Ishikawa (cell line): ENCODE data around the gene TSPAN4.

Experiments used
- CEBPB ChIP-seq: IDR thresholded peaks from 2 replicates; pipeline ENCODE4 v1.6.1; 2012
- CREB1 ChIP-seq: IDR thresholded peaks from 2 replicates; pipeline ENCODE4 v1.6.1; 2012; ENCODE audit warnings: low read depth
- EP300 ChIP-seq: IDR thresholded peaks from 2 replicates; pipeline ENCODE4 v1.6.1; 2012; ENCODE audit warnings: borderline replicate concordance
- FOXM1 ChIP-seq: IDR thresholded peaks from 2 replicates; pipeline ENCODE4 v1.6.1; 2012; ENCODE audit warnings: low read depth, borderline replicate concordance
- RAD21 ChIP-seq: IDR thresholded peaks from 2 replicates; pipeline ENCODE4 v1.6.1; 2012; ENCODE audit warnings: low read depth
- TAF1 ChIP-seq: IDR thresholded peaks from 2 replicates; pipeline ENCODE4 v1.6.1; 2012; ENCODE audit warnings: low read depth, mild to moderate bottlenecking
- TCF12 ChIP-seq: IDR thresholded peaks from 2 replicates; pipeline ENCODE4 v1.6.1; 2012; ENCODE audit warnings: low read depth
- TEAD4 ChIP-seq: IDR thresholded peaks from 2 replicates; pipeline ENCODE4 v1.6.1; 2012
- YY1 ChIP-seq: IDR thresholded peaks from 2 replicates; pipeline ENCODE4 v1.6.1; 2012; ENCODE audit warnings: low read depth
- ZBTB7A ChIP-seq: IDR thresholded peaks from 2 replicates; pipeline ENCODE4 v1.6.1; 2012; ENCODE audit warnings: low read depth
- TF ChIP-seq, protein P1 (sequence below): IDR thresholded peaks from 2 replicates; pipeline ENCODE4 v1.6.1; 2012
- TF ChIP-seq, protein P2 (sequence below): IDR thresholded peaks from 2 replicates; pipeline ENCODE4 v1.6.1; 2012; ENCODE audit warnings: low read depth, mild to moderate bottlenecking

DNA sequence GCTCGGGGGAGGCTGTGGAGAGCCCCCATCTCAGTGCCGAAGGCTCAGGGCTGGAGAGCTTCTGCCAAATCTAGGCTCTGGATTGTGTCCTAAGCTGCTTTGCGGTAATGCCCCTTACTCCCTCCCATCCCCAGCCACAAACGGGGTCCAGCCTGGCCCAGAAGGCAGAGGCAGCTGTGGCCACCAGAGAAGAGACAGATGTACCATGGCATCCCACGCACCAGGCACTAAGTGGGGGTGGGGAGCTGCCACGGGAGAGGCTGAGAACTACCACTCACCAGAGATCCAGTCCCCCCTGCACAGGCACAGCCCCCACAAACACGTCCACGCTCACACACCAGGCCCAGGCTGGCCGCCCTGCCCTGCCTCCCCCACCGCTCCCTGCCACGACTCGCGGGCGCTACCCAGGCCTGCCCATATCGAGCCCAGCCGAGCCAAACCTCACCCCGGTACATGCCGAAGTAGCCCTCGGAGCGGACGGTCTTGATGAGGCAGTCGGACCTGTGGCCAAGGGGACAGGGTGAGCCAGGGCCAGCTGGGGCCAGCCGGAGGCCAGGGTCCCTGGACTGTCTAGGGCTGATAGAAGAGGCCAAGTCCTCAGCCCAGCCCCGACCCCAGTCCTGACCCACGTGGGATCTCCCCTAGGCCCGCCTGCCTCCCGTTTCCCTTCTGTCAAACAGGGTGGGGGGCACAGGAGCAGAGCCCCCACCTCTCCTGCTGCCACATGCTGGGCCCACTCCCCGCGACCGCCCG lies 48.5 kb upstream of the TSPAN4 start:
- TF ChIP-seq, protein P1, sequence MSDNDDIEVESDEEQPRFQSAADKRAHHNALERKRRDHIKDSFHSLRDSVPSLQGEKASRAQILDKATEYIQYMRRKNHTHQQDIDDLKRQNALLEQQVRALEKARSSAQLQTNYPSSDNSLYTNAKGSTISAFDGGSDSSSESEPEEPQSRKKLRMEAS = no peak
- TF ChIP-seq EP300 = no peak
- TF ChIP-seq TAF1 = no peak
- TF ChIP-seq, protein P2, sequence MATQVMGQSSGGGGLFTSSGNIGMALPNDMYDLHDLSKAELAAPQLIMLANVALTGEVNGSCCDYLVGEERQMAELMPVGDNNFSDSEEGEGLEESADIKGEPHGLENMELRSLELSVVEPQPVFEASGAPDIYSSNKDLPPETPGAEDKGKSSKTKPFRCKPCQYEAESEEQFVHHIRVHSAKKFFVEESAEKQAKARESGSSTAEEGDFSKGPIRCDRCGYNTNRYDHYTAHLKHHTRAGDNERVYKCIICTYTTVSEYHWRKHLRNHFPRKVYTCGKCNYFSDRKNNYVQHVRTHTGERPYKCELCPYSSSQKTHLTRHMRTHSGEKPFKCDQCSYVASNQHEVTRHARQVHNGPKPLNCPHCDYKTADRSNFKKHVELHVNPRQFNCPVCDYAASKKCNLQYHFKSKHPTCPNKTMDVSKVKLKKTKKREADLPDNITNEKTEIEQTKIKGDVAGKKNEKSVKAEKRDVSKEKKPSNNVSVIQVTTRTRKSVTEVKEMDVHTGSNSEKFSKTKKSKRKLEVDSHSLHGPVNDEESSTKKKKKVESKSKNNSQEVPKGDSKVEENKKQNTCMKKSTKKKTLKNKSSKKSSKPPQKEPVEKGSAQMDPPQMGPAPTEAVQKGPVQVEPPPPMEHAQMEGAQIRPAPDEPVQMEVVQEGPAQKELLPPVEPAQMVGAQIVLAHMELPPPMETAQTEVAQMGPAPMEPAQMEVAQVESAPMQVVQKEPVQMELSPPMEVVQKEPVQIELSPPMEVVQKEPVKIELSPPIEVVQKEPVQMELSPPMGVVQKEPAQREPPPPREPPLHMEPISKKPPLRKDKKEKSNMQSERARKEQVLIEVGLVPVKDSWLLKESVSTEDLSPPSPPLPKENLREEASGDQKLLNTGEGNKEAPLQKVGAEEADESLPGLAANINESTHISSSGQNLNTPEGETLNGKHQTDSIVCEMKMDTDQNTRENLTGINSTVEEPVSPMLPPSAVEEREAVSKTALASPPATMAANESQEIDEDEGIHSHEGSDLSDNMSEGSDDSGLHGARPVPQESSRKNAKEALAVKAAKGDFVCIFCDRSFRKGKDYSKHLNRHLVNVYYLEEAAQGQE = no peak
- TF ChIP-seq YY1 = no peak
- no peak for TF ChIP-seq FOXM1
- TF ChIP-seq CEBPB = no peak
- TF ChIP-seq TEAD4 = no peak
- TF ChIP-seq TCF12 = no peak
- TF ChIP-seq RAD21 = no peak
- no peak for TF ChIP-seq CREB1
- no peak for TF ChIP-seq ZBTB7A
